K562 (cell line): Measurements from ENCODE around the gene NRG3. TPM values are rescaled to one million over a fixed set of nuclear protein-coding genes. Genes with fewer than 3 reads are reported as not detected.

Source experiments
- ATAC-seq: fragments of 200-7000 bp; cut with Tn5 transposase; 3 replicates; pipeline ENCODE4 v1.9.1; 2020; ENCODE audit warnings: moderate library complexity
- BruUV-seq: library from RNA; stranded (reverse); fragments of 400-500 nt; replicated peaks from 2 replicates; lab custom pipeline; 2021; lab: Mats Ljungman, UMichigan
- CTCF ChIA-PET: fragments of 300-600 bp; formaldehyde crosslinking; extraction: SDS; loops from one replicate; lab custom pipeline; 2021; ENCODE audit warnings: low intra/inter-chr PET ratio; lab: Yijun Ruan, JAX
- POLR2A ChIA-PET: fragments of 300-600, 350-650 bp; sonication (Branson Sonifier 250); formaldehyde crosslinking; extraction: SDS; loops from one replicate; lab custom pipeline; 2021; ENCODE audit warnings: antibody characterized with exemption, inconsistent platforms; lab: Yijun Ruan, JAX
- DNase-seq, 4 experiments: peaks; one replicate each; pipeline versions ENCODE4 v3.0.0 to v3.0.0-alpha.2; 2011 to 2018; ENCODE audit warnings: low spot score in 3 of 4, mixed read lengths in 3 of 4; ENCODE audit errors: extremely low read depth in 1 of 4
- FAIRE-seq: peaks from 2 replicates; lab custom pipeline; 2011; peaks lifted over from hg19 to GRCh38; lab: Jason Lieb, UNC
- H2AFZ ChIP-seq: 2 replicates; pipeline ENCODE4 v1.6.0; 2011; ENCODE audit warnings: low read depth, low read length, control low read depth, inconsistent platforms
- H3K27ac ChIP-seq: fragments of 200-600 bp; 3 replicates; pipeline ENCODE4 v1.8.0; 2011; ENCODE audit warnings: low read depth, mild to moderate bottlenecking, control low read depth, inconsistent platforms, low read length, moderate library complexity, mixed read lengths; ENCODE audit errors: extremely low read depth
- H3K27me3 ChIP-seq, 2 experiments: fragments of 300-600 bp in 1 of 2; 2 replicates in 1 of 2; 3 replicates in 1 of 2; pipeline versions ENCODE4 v1.6.0 to v1.8.0; 2011; ENCODE audit warnings: inconsistent platforms in 2 of 2, low read length in 2 of 2, mild to moderate bottlenecking in 1 of 2, mixed read lengths in 1 of 2, moderate library complexity in 1 of 2; ENCODE audit not compliant: control insufficient read depth in 2 of 2, insufficient read depth in 2 of 2
- H3K36me3 ChIP-seq: fragments of 300-600 bp; 3 replicates; pipeline ENCODE4 v1.8.0; 2011; ENCODE audit warnings: mild to moderate bottlenecking, low read length, inconsistent platforms; ENCODE audit not compliant: control insufficient read depth, insufficient read depth
- H3K4me1 ChIP-seq, 2 experiments: fragments of 200-600 bp in 1 of 2; replicated peaks in 1 of 2; 2 replicates in 1 of 2; 3 replicates in 1 of 2; pipeline versions ENCODE4 v1.5.1 to v1.8.0; 2011; ENCODE audit warnings: inconsistent platforms in 2 of 2, low read length in 2 of 2, mild to moderate bottlenecking in 1 of 2, mixed read lengths in 1 of 2, moderate library complexity in 1 of 2; ENCODE audit not compliant: control insufficient read depth in 2 of 2, insufficient read depth in 2 of 2
- H3K4me2 ChIP-seq: 2 replicates; pipeline ENCODE4 v1.6.1; 2011; ENCODE audit warnings: low read length, control low read depth, inconsistent platforms, mixed read lengths; ENCODE audit not compliant: insufficient read depth
- H3K4me3 ChIP-seq: fragments of 200-600 bp; sonication (generic), shearing (Covaris generic); 2 replicates; pipeline ENCODE4 v1.5.1; 2016; ENCODE audit warnings: control low read depth, inconsistent platforms
- H3K79me2 ChIP-seq: fragments of 200-600 bp; 3 replicates; pipeline ENCODE4 v1.8.0; 2011; ENCODE audit warnings: low read length, inconsistent platforms; ENCODE audit not compliant: control insufficient read depth, insufficient read depth
- H3K9ac ChIP-seq, 2 experiments: 2 replicates each; pipeline versions ENCODE4 v1.6.0 to v1.6.1; 2011; ENCODE audit warnings: low read depth in 2 of 2, low read length in 2 of 2, control low read depth in 1 of 2, inconsistent platforms in 1 of 2, mild to moderate bottlenecking in 1 of 2, mixed read lengths in 1 of 2; ENCODE audit not compliant: insufficient read depth in 1 of 2
- H3K9me1 ChIP-seq: one replicate; pipeline ENCODE4 v1.6.0; 2011; ENCODE audit warnings: inconsistent platforms, mild to moderate bottlenecking, low read length, moderate library complexity; ENCODE audit not compliant: control insufficient read depth, insufficient read depth
- H3K9me3 ChIP-seq: replicated peaks from 2 replicates; pipeline ENCODE4 v1.5.1; 2011; ENCODE audit warnings: low read depth, low read length, inconsistent platforms; ENCODE audit not compliant: control insufficient read depth, insufficient read depth
- H4K20me1 ChIP-seq: replicated peaks from 2 replicates; pipeline ENCODE4 v1.6.1; 2011; ENCODE audit warnings: low read length, inconsistent platforms, mixed read lengths; ENCODE audit not compliant: control insufficient read depth, insufficient read depth
- BRCA1 ChIP-seq, 2 experiments: fragments of 450-650 bp in 1 of 2; sonication (generic) in 1 of 2; formaldehyde crosslinking in 1 of 2; IDR thresholded peaks; 2 replicates each; pipeline versions ENCODE4 v1.5.0 to v1.6.1; 2017 to 2020; ENCODE audit warnings: mild to moderate bottlenecking in 1 of 2, missing genetic modification reagents in 1 of 2
- CEBPB ChIP-seq: fragments of 450-650 bp; IDR thresholded peaks from 2 replicates; pipeline ENCODE4 v1.6.1; 2016; ENCODE audit warnings: missing genetic modification characterization, missing compliant biosample characterization
- MAFG ChIP-seq: fragments of 450-650 bp; conservative IDR thresholded peaks from 2 replicates; pipeline ENCODE4 v1.6.1; 2016; ENCODE audit warnings: missing genetic modification characterization, missing compliant biosample characterization
- NBN ChIP-seq: fragments of 450-650 bp; IDR thresholded peaks from 2 replicates; pipeline ENCODE4 v1.6.1; 2016; ENCODE audit warnings: low read depth, mild to moderate bottlenecking
- NCOA1 ChIP-seq: fragments of 450-650 bp; IDR thresholded peaks from 2 replicates; pipeline ENCODE4 v1.6.1; 2016; ENCODE audit warnings: low read depth
- PHF8 ChIP-seq: fragments of 200-600 bp; sonication (generic); IDR thresholded peaks from 2 replicates; pipeline ENCODE4 v1.6.1; 2012; ENCODE audit warnings: mixed run types, mild to moderate bottlenecking, inconsistent platforms, low read length, moderate library complexity, borderline replicate concordance
- POLR2A ChIP-seq: fragments of 450-650 bp; conservative IDR thresholded peaks from 2 replicates; pipeline ENCODE4 v1.6.1; 2016
- PTTG1 ChIP-seq: fragments of 450-650 bp; IDR thresholded peaks from 2 replicates; pipeline ENCODE4 v1.6.1; 2016; ENCODE audit warnings: low read depth, mild to moderate bottlenecking, missing genetic modification characterization, missing compliant biosample characterization
- ZNF780A ChIP-seq: fragments of 250-450 bp; sonication (Bioruptor Pico); IDR thresholded peaks from 2 replicates; pipeline ENCODE4 v1.5.0; 2021; ENCODE audit warnings: mild to moderate bottlenecking
- WGBS: fragments of 100-300 bp; shearing (Covaris generic); methylation state at CpG from one replicate; pipeline ENCODE4 v1.1.6; 2016; ENCODE audit warnings: low coverage, mixed read lengths; ENCODE audit not compliant: insufficient coverage; ENCODE audit errors: missing lambda C conversion rate; 5-methylcytosine and 5-hydroxymethylcytosine counted together
- in situ Hi-C: fragments of 300-500 bp; cut with MboI; formaldehyde crosslinking; loops from 4 replicates; pipeline ENCODE4 v1.15.0; 2018; ENCODE audit warnings: inconsistent platforms, mixed read lengths
- intact Hi-C: fragments of 100-400 bp; cut with micrococcal nuclease; formaldehyde crosslinking; loops from 2 replicates; pipeline ENCODE4 v1.14.2; 2022
- polyA plus RNA-seq, 8 experiments: library from polyadenylated mRNA; depleted of rRNA in 4 of 8; stranded (reverse) in 5 of 8; unstranded in 3 of 8; fragments of >200 nt; fragmentation: Nextera tagmentation in 2 of 8; fragmentation: Illumina TruSeq in 1 of 8; extraction: Ambion mirVana in 2 of 8; extraction: Trizol in 1 of 8; gene quantifications; 2 replicates each; pipeline versions ENCODE4 v1.2.1 to v1.2.3, GENCODE V29; 2011 to 2014; ENCODE audit warnings: inconsistent platforms in 1 of 8, missing spikeins in 1 of 8
- total RNA-seq, 7 experiments: library from RNA; depleted of rRNA in 6 of 7; stranded (reverse); fragments of >200 nt in 6 of 7; fragmentation: Illumina TruSeq in 2 of 7; extraction: Trizol in 2 of 7; gene quantifications; 2 replicates each; pipeline versions ENCODE4 v1.2.1 to v1.2.3, GENCODE V29; 2011 to 2021; ENCODE audit warnings: low replicate concordance in 1 of 7
- TF ChIP-seq, protein P1 (sequence below): sonication (generic); formaldehyde crosslinking; IDR thresholded peaks from 2 replicates; pipeline ENCODE4 v1.8.0; 2022; ENCODE audit warnings: mild to moderate bottlenecking, missing genetic modification reagents
- TF ChIP-seq, protein P2 (sequence below): sonication (generic); formaldehyde crosslinking; IDR thresholded peaks from 2 replicates; pipeline ENCODE4 v1.8.0; 2022; ENCODE audit warnings: mild to moderate bottlenecking, low read depth, missing genetic modification reagents

NRG3 gene
- total and polyA plus RNA-seq, 9 of the 15 experiments (the other 6 are each of a cell fraction or from before 2014, with no cell fraction given): not detected

DNA sequence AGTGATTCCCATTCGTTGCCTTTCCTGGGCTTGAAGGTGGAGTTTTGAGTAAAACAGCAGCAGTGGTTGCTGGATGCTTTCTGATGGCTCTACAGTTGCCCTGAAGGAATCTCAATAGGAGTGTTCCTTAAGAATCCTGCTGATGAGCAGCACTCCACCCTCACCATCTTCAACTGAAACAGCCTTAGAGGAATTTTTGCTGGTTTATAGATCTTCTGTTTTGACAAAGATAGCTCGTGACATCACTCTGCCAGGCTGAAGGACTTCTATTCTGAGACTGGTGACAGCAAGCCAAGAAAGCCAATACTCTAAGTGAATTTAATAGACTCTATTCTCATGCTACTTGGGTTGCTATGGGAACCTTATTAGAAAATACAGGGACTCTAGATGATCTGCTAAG lies 1014.7 kb downstream of the NRG3 start (continued):
- TF ChIP-seq PTTG1: no peak
- TF ChIP-seq NBN: no peak
- TF ChIP-seq, protein P1, sequence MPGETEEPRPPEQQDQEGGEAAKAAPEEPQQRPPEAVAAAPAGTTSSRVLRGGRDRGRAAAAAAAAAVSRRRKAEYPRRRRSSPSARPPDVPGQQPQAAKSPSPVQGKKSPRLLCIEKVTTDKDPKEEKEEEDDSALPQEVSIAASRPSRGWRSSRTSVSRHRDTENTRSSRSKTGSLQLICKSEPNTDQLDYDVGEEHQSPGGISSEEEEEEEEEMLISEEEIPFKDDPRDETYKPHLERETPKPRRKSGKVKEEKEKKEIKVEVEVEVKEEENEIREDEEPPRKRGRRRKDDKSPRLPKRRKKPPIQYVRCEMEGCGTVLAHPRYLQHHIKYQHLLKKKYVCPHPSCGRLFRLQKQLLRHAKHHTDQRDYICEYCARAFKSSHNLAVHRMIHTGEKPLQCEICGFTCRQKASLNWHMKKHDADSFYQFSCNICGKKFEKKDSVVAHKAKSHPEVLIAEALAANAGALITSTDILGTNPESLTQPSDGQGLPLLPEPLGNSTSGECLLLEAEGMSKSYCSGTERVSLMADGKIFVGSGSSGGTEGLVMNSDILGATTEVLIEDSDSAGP (CRISPR knock-in tag): no peak

DNA sequence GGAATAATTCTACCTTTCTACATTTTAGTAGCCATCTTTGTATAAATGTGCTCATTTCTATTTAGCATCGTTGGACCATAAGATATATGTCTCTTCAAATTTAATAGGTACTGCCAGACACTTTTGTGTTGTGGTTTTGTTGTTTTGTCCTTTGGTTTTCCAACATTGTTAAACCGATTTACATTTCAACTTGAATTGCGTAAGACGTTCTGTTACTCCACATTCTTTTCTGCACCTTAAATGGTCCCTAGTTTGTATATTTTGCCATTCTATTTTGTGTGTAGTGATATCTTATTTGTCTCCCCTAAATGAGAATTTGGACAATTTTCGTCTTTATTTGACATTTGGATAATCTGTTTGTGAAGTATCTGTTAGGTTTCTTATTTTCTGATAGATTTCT lies 1015.6 kb downstream of the NRG3 start:
- no peaks in the 10 kb centered on the region for H3K36me3 ChIP-seq
- H4K20me1 ChIP-seq: no peaks in the 10 kb centered on the region
- intact Hi-C loops (no loop called here), in situ Hi-C loops (no loop called here)
- ChIA-PET CTCF (no interaction called here), POLR2A (no interaction called here)
- DNase-seq (no peak), ATAC-seq (no peak), FAIRE-seq (no peak)
- H3K79me2 ChIP-seq: no peaks in the 10 kb centered on the region
- no peaks in the 10 kb centered on the region for H3K4me1 ChIP-seq
- no peaks in the 10 kb centered on the region for H3K9me1 ChIP-seq
- H3K9me3 ChIP-seq: peaks cover 2% of the 10 kb centered on the region; the same call in 1 of the 2 replicates
- H2AFZ ChIP-seq: no peak overlapping the region
- BruUV-seq: no TSS peak
- TF ChIP-seq ZNF780A (CRISPR knock-in tag): no peak
- TF ChIP-seq, protein P2, sequence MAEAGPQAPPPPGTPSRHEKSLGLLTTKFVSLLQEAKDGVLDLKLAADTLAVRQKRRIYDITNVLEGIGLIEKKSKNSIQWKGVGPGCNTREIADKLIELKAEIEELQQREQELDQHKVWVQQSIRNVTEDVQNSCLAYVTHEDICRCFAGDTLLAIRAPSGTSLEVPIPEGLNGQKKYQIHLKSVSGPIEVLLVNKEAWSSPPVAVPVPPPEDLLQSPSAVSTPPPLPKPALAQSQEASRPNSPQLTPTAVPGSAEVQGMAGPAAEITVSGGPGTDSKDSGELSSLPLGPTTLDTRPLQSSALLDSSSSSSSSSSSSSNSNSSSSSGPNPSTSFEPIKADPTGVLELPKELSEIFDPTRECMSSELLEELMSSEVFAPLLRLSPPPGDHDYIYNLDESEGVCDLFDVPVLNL (CRISPR knock-in tag): no peak
- TF ChIP-seq MAFG: no peak
- no peak for TF ChIP-seq BRCA1 (IDR thresholded peaks at IDR 0.05)
- TF ChIP-seq BRCA1 (CRISPR knock-in tag; IDR thresholded peaks at IDR 0.05): no peak
- no peak for TF ChIP-seq POLR2A
- 0 out of 2 replicates have a peak, but pooled peaks have one; percentile 18 for TF ChIP-seq CEBPB (tag)
- TF ChIP-seq PHF8: no peak
- TF ChIP-seq NCOA1: no peak
- under 1% methylated on average over 5 of the region's 5 CpGs for WGBS
- no peak overlapping the region for H3K4me3 ChIP-seq
- no peak overlapping the region for H3K27ac ChIP-seq
- H3K4me2 ChIP-seq: no peak overlapping the region
- H3K27me3 ChIP-seq: no peaks in the 10 kb centered on the region
- no peak overlapping the region for H3K9ac ChIP-seq
